Measurements from ENCODE around the gene OOSP1. TPM values are rescaled to one million over a fixed set of nuclear protein-coding genes. Genes with fewer than 3 reads are reported as not detected.

OOSP1 gene
- total and polyA plus RNA-seq, 2 of the 8 experiments (the other 6 are each of a cell fraction or from before 2014, with no cell fraction given): not detected

DNA sequence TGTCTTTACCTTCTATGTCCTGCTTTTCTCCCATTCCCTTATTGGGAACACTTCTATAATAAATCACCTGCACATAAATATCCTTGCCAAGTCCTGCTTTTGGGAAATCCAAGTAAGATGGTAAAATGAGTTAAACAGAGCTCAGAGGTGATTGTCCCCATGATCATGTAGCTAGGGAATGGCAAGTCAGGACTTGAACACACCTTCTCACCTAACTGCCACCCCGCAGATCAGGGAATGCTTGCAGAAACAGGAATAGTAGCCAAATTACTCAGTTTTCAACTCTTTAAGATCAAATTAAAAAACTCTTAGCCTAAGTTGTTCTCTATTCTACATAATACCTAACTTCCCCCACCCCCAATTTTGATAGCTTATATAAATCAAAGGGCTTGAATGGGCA, 43.6 kb upstream of the OOSP1 start:
- Histone ChIP-seq H3K4me2 (ENCODE audit: insufficient read depth in 1 of 2, low read depth in 2 of 2, low read length in 2 of 2) (no peak overlapping the region), H3K4me1 (replicated peaks in 1 of 4; ENCODE audit: control insufficient read depth in 3 of 4, insufficient read depth in 4 of 4, low read length in 3 of 4) (peaks cover 5 to 9% (median 9%) of the 10 kb centered on the region in 4 experiments), H3K4me3 (ENCODE audit: extremely low read depth in 1 of 4, insufficient read depth in 2 of 4, low read depth in 3 of 4, low read length in 4 of 4) (no peak overlapping the region), H3K36me3 (ENCODE audit: control insufficient read depth in 2 of 4, insufficient read depth in 4 of 4, low read length in 3 of 4) (no peaks in the 10 kb centered on the region), H3K79me1 (ENCODE audit: low read depth, low read length) (no peaks in the 10 kb centered on the region), H3K56ac (replicated peaks; ENCODE audit: insufficient read length, low read depth, low read length) (no peak overlapping the region), H3K27ac (ENCODE audit: low read depth, low read length) (no peak overlapping the region), H2BK12ac (ENCODE audit: low read depth, low read length) (no peak overlapping the region), H4K91ac (replicated peaks; ENCODE audit: insufficient read length, low read length) (no peak overlapping the region), H3K23me2 (ENCODE audit: low read depth, low read length) (no peaks in the 10 kb centered on the region), H3K27me3 (replicated peaks in 1 of 4; ENCODE audit: control insufficient read depth in 3 of 4, extremely low read depth in 1 of 4, insufficient read depth in 3 of 4, low read length in 3 of 4) (no peaks in the 10 kb centered on the region), H3K9me3 (ENCODE audit: insufficient read depth in 2 of 2, low read depth in 1 of 2, low read length in 1 of 2) (no peaks in the 10 kb centered on the region), H3K4ac (replicated peaks; ENCODE audit: insufficient read length, low read depth, low read length) (no peak overlapping the region), H2AK5ac (ENCODE audit: low read depth, low read length) (no peak overlapping the region), H2AFZ (ENCODE audit: low read length) (no peak overlapping the region), H3K23ac (ENCODE audit: insufficient read length) (no peak overlapping the region), H2BK20ac (ENCODE audit: low read length) (no peak overlapping the region), H4K5ac (ENCODE audit: insufficient read length, low read depth, low read length) (no peak overlapping the region), H2BK15ac (ENCODE audit: low read length) (no peak overlapping the region), H2BK5ac (ENCODE audit: low read depth, low read length) (no peak overlapping the region), H3K18ac (ENCODE audit: extremely low read depth, low read length) (no peak overlapping the region), H4K20me1 (replicated peaks in 1 of 2; ENCODE audit: control insufficient read depth in 1 of 2, insufficient read depth in 2 of 2, low read length in 2 of 2) (no peaks in the 10 kb centered on the region), H3K14ac (ENCODE audit: insufficient read length) (no peak overlapping the region), H3K9ac (replicated peaks in 1 of 4; ENCODE audit: extremely low read depth in 1 of 4, low read depth in 3 of 4, low read length in 3 of 4) (no peak overlapping the region), H3K79me2 (ENCODE audit: control insufficient read depth in 1 of 2, insufficient read depth in 2 of 2, low read length in 2 of 2) (no peaks in the 10 kb centered on the region), H4K8ac (ENCODE audit: extremely low read depth, insufficient read depth, low read length) (no peak overlapping the region), H2BK120ac (replicated peaks; ENCODE audit: low read depth, low read length) (no peak overlapping the region)
- WGBS, 2 experiments (ENCODE audit: extremely low coverage in 1 of 2, insufficient coverage in 1 of 2, insufficient read length in 1 of 2, insufficient replicate concordance in 2 of 2, low coverage in 1 of 2, low lambda C conversion rate in 2 of 2, missing lambda C conversion rate in 1 of 2): 92% methylated on average over 1 of the region's 1 CpG; no CpG with 5 or more reads in 1 of the 2 experiments
- no peak for DNase-seq (ENCODE audit: low read depth in 1 of 2, low spot score in 2 of 2)
- ChIA-PET POLR2A (ENCODE audit: partially characterized antibody) (no interaction called here), CTCF (ENCODE audit: partially characterized antibody) (interaction anchor here (0.6 to 2.8 kb wide), 3 partner anchors 25 to 238 kb away, joined by 3 to 12 read pairs (median 4); no protein-coding TSS in a partner anchor)
- FAIRE-seq: no peak
- no peak for TF ChIP-seq SRF (IDR thresholded peaks at IDR 0.05; ENCODE audit: low read depth, low read length)

Data from H1 (cell line).